Mesothelial cell of epicardium (in vitro differentiated cells): Measurements from ENCODE around the gene MEIS3. TPM values are rescaled to one million over a fixed set of nuclear protein-coding genes. Genes with fewer than 3 reads are reported as not detected.
"Not testable (repeated sequence)": the region's sequence is repeated elsewhere in the genome, so short reads cannot be mapped to it uniquely, and the experiment has no call there.

Experiments used
- DNase-seq, 2 experiments: peaks; one replicate each; pipeline ENCODE4 v3.0.0; 2021; ENCODE audit warnings: low spot score in 2 of 2; ENCODE audit not compliant: unreplicated experiment in 2 of 2
- H3K27ac Mint-ChIP-seq: 2 replicates; pipeline ENCODE4 v1.8.0; 2021; ENCODE audit warnings: mixed read lengths
- H3K27me3 Mint-ChIP-seq: 2 replicates; pipeline ENCODE4 v1.8.0; 2021; ENCODE audit warnings: low read depth, mixed read lengths
- H3K36me3 Mint-ChIP-seq: 2 replicates; pipeline ENCODE4 v1.8.0; 2021; ENCODE audit warnings: mixed read lengths
- H3K4me1 Mint-ChIP-seq: 2 replicates; pipeline ENCODE4 v1.8.0; 2021; ENCODE audit warnings: mixed read lengths
- H3K4me3 Mint-ChIP-seq: 2 replicates; pipeline ENCODE4 v1.8.0; 2021; ENCODE audit warnings: mild to moderate bottlenecking, moderate library complexity, mixed read lengths
- H3K9me3 Mint-ChIP-seq: 2 replicates; pipeline ENCODE4 v1.8.0; 2021; ENCODE audit warnings: mixed read lengths
- CTCF ChIP-seq: fragments of 200-600 bp; sonication (generic); IDR thresholded peaks from one replicate; pipeline ENCODE4 v1.5.0; 2021; ENCODE audit warnings: antibody characterized with exemption; ENCODE audit not compliant: unreplicated experiment
- total RNA-seq: library from RNA; stranded (reverse); gene quantifications from 3 replicates; pipeline ENCODE4 v1.2.1, GENCODE V29; 2021

MEIS3 gene
- total RNA-seq, 1 donor from 2014 or later: 273 TPM

GRCh38 chr19:47391510-47392223 lies 27.7 kb downstream of the MEIS3 start:
- H3K36me3 Mint-ChIP-seq: no peaks in the 10 kb centered on the region
- no peak overlapping the region for H3K4me3 Mint-ChIP-seq
- peak overlapping the region; percentile 7 for H3K27ac Mint-ChIP-seq
- peaks cover 3% of the 10 kb centered on the region for H3K4me1 Mint-ChIP-seq
- peak; percentile 77 for TF ChIP-seq CTCF
- no peaks in the 10 kb centered on the region for H3K9me3 Mint-ChIP-seq
- H3K27me3 Mint-ChIP-seq: peaks cover 14% of the 10 kb centered on the region
- peak; percentile 64 to 84 for DNase-seq

DNA sequence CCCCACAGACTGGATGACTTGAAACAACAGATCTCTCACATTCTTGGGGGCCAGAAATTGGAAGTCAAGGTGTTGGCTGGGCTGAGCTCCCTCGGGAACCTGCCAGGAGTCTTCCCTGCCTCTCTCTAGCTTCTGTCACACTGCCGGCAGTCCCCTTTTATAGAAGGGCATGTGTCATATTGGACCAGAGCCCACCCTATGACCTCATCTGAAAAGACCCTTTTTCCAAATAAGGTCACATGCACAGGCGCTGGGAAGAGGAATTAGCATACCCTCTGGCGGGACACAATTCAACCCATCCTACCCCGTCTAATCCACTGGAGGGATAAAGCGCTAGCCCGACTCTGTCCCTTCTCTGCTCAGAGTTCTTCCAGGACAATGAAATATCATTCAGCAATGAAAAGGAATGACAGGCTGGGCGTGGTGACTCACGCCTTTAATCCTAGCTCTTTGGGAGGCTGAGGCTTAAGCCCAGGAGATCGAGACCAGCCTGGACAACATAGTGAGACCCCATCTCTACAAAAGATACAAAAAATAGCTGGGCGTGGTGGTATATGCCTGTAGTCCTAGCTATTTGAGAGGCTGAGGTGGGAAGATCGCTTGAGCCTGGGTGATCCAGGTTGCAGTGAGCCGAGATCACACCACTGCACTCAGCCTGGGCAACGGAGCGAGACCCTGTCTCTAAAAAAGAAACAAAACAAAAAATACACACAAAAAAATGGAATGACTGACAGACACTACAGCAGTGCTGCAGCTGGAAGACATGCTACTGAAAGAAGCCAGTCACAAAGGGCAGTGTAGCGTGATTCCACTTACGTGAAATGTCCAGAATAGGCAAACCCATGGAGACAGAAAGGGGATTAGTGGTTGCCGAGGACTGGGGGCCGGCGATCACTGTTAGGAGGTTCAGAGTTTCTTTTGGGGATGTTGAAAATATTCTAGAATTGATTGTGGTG lies 28.5 kb downstream of the MEIS3 start:
- H3K27me3 Mint-ChIP-seq: peaks cover 12% of the 10 kb centered on the region
- DNase-seq: no peak
- no peaks in the 10 kb centered on the region for H3K36me3 Mint-ChIP-seq
- H3K27ac Mint-ChIP-seq: no peak overlapping the region
- H3K4me3 Mint-ChIP-seq: no peak overlapping the region
- H3K4me1 Mint-ChIP-seq: peaks cover 3% of the 10 kb centered on the region
- no peaks in the 10 kb centered on the region for H3K9me3 Mint-ChIP-seq
- TF ChIP-seq CTCF: no peak

- no peak for TF ChIP-seq CTCF
- Mint-ChIP-seq H3K27me3 (peaks cover 10% of the 10 kb centered on the region), H3K36me3 (no peaks in the 10 kb centered on the region), H3K4me3 (no peak overlapping the region), H3K4me1 (peaks cover 3% of the 10 kb centered on the region), H3K9me3 (no peaks in the 10 kb centered on the region), H3K27ac (no peak overlapping the region)
- no peak for DNase-seq
These were observed 30.2 kb downstream of the MEIS3 start for GRCh38 chr19:47389150-47389556.

GRCh38 chr19:47388721-47389120 lies 30.6 kb downstream of the MEIS3 start:
- H3K9me3 Mint-ChIP-seq, H3K4me3 Mint-ChIP-seq, H3K4me1 Mint-ChIP-seq, H3K27me3 Mint-ChIP-seq, H3K27ac Mint-ChIP-seq, DNase-seq, H3K36me3 Mint-ChIP-seq: not testable (repeated sequence)

- not testable (repeated sequence) for H3K9me3 Mint-ChIP-seq, H3K4me1 Mint-ChIP-seq, DNase-seq, H3K4me3 Mint-ChIP-seq, H3K27ac Mint-ChIP-seq, H3K36me3 Mint-ChIP-seq, H3K27me3 Mint-ChIP-seq
These were observed 31.7 kb downstream of the MEIS3 start for GRCh38 chr19:47387623-47388022.

DNA sequence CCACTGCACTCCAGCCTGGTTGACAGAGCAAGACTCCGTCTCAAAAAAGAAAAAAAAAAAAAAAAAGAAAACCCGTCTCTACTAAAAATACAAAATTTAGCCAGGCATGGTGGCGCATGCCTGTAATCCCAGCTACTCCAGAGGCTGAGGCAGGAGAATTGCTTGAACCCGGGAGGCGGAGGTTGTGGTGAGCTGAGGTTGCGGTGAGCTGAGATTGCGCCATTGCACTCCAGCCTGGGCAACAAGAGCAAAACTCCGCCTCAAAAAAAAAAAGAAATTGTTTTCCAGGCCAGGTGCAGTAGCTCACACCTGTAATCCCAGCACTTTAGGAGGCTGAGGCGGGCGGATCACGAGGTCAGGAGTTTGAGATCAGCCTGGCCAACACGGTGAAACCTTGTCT lies 32.7 kb downstream of the MEIS3 start:
- not testable (repeated sequence) for H3K27ac Mint-ChIP-seq, H3K36me3 Mint-ChIP-seq, H3K9me3 Mint-ChIP-seq, DNase-seq, H3K27me3 Mint-ChIP-seq, H3K4me3 Mint-ChIP-seq, H3K4me1 Mint-ChIP-seq

DNA sequence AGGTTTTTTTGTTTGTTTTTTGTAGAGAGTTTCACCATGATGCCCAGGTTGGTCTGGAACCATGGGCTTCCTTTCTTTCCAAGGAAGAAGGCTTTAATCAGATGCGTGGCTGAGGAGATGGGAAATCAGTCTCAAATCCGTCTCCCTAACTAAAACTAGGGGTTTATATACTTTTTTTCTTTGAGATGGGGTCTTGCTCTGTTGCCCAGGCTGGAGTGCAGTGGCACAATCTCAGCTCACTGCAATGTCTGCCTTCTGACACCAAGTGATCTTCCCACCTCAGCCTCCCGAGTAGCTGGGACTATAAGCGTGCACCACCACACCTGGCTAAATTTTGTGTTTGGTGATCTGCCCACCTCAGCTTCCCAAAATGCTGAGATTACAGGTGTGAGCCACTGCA lies 34.8 kb downstream of the MEIS3 start:
- not testable (repeated sequence) for H3K27ac Mint-ChIP-seq, H3K27me3 Mint-ChIP-seq, H3K9me3 Mint-ChIP-seq, H3K4me1 Mint-ChIP-seq, H3K4me3 Mint-ChIP-seq, DNase-seq
- peaks cover 20% of the 10 kb centered on the region for H3K36me3 Mint-ChIP-seq

- H3K4me1 Mint-ChIP-seq, H3K27me3 Mint-ChIP-seq, DNase-seq, H3K4me3 Mint-ChIP-seq, H3K27ac Mint-ChIP-seq, H3K9me3 Mint-ChIP-seq: not testable (repeated sequence)
- H3K36me3 Mint-ChIP-seq: peaks cover 20% of the 10 kb centered on the region
These were observed 35.4 kb downstream of the MEIS3 start for GRCh38 chr19:47383890-47384289.
